BJ (cell line): ENCODE results near the gene STAP2. TPM values are rescaled to one million over a fixed set of nuclear protein-coding genes. Genes with fewer than 3 reads are reported as not detected.

ENCODE experiments used
- CTCF ChIA-PET: fragments of 350-600 bp; formaldehyde crosslinking; extraction: SDS; loops from one replicate; lab custom pipeline; 2021; ENCODE audit warnings: antibody characterized with exemption, inconsistent platforms; lab: Yijun Ruan, JAX
- POLR2A ChIA-PET: fragments of 300-600 bp; sonication (Branson Sonifier 250); formaldehyde crosslinking; extraction: SDS; loops from one replicate; lab custom pipeline; 2021; ENCODE audit warnings: antibody characterized with exemption; lab: Charles Lee
- DNase-seq: peaks from one replicate; pipeline ENCODE4 v3.0.0-alpha.2; 2011; ENCODE audit warnings: low read depth
- H3K27me3 ChIP-seq: 2 replicates; pipeline ENCODE4 v1.6.0; 2011; ENCODE audit warnings: low read length; ENCODE audit not compliant: control insufficient read depth, insufficient read depth
- H3K36me3 ChIP-seq: 2 replicates; pipeline ENCODE4 v1.5.1; 2011; ENCODE audit warnings: low read length; ENCODE audit not compliant: control insufficient read depth, insufficient read depth
- H3K4me3 ChIP-seq: 2 replicates; pipeline ENCODE4 v1.5.1; 2011; ENCODE audit warnings: low read depth, mild to moderate bottlenecking, control low read depth, low read length
- polyA plus RNA-seq: library from polyadenylated mRNA; depleted of rRNA; stranded (reverse); fragments of >200 nt; gene quantifications from 2 replicates; pipeline ENCODE4 v1.2.3, GENCODE V29; 2011
- TF ChIP-seq, protein P1 (sequence below): IDR thresholded peaks from 2 replicates; pipeline ENCODE4 v1.5.1; 2011; ENCODE audit warnings: low read depth, mild to moderate bottlenecking, control low read depth, inconsistent platforms, low read length, moderate library complexity; ENCODE audit not compliant: insufficient read depth

Gene STAP2
- polyA plus RNA-seq, 1 experiment = 7.8 TPM

DNA sequence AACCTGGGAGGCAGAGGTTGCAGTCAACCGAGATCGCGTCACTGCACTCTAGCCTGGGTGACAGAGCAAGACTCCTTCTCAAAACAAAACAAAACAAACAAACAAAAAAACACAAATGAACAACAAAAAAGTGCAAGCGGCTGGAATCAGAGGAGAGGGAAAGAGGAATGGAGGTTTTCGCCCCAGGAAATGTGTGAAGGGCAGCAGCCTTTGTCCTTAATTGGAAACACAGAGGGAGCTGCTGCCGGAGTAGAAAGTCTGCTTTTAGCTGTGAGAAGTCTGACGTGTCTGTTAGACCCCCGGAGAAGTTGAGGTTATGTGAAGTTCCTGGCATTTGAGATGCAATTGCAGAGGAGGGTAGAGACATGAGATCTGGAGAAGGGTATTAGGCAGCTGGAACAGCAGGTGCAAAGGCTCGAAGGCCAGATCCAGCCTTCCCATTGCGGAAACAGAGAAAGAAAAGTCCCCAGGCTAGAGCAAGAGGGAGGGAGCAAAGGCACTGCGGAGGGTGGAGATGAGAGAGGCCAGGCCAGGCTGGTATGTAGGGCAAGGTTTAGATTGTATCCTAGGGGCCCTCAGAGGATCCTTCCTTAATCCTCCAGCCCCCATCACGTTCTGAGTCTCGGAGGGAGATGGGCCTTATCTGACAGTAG lies 36.9 kb downstream of the STAP2 start:
- no peak for DNase-seq
- POLR2A ChIA-PET = no interaction called here
- TF ChIP-seq, protein P1, sequence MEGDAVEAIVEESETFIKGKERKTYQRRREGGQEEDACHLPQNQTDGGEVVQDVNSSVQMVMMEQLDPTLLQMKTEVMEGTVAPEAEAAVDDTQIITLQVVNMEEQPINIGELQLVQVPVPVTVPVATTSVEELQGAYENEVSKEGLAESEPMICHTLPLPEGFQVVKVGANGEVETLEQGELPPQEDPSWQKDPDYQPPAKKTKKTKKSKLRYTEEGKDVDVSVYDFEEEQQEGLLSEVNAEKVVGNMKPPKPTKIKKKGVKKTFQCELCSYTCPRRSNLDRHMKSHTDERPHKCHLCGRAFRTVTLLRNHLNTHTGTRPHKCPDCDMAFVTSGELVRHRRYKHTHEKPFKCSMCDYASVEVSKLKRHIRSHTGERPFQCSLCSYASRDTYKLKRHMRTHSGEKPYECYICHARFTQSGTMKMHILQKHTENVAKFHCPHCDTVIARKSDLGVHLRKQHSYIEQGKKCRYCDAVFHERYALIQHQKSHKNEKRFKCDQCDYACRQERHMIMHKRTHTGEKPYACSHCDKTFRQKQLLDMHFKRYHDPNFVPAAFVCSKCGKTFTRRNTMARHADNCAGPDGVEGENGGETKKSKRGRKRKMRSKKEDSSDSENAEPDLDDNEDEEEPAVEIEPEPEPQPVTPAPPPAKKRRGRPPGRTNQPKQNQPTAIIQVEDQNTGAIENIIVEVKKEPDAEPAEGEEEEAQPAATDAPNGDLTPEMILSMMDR = no peak

DNA sequence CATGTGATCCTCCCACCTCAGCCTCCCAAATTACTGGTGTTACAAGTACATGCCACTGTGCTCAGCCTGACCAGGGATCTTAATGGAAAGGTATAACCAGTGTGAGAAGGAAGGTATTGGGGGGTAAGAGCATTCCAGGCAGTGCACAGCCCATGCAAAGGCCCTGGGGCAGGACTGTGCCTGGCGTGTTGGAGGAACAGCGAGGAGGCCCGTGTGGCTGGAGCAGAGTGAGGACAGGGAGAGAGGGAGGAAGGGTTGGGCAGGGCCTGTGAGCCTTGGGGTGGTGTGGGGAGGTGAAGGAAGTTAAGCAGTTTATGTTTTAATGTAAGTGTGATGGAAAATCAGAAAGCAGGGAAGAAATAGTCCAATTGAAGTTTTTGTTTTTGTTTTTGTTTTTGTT lies 38.0 kb downstream of the STAP2 start:
- Histone ChIP-seq H3K27me3 (no peaks in the 10 kb centered on the region), H3K36me3 (no peaks in the 10 kb centered on the region), H3K4me3 (no peak overlapping the region)
- ChIA-PET POLR2A (no interaction called here), CTCF (no interaction called here)
- no peak for DNase-seq
- TF ChIP-seq, protein P1 = no peak

More for the DNA sequence above, 36.9 kb downstream of the STAP2 start:
- no peaks in the 10 kb centered on the region for H3K27me3 ChIP-seq
- H3K36me3 ChIP-seq = no peaks in the 10 kb centered on the region
- CTCF ChIA-PET = no interaction called here
- H3K4me3 ChIP-seq = no peak overlapping the region

GRCh38 chr19:4298810-4299550 lies 39.6 kb downstream of the STAP2 start:
- Histone ChIP-seq H3K27me3 (no peaks in the 10 kb centered on the region; the same call in 1 of the 2 replicates), H3K4me3 (no peak overlapping the region), H3K36me3 (no peaks in the 10 kb centered on the region)
- ChIA-PET CTCF (interaction anchor here (1.3 kb wide), 1 partner anchor 31 kb away, joined by 3 read pairs; no protein-coding TSS in a partner anchor), POLR2A (no interaction called here)
- DNase-seq = no peak
- TF ChIP-seq, protein P1 = no peak

DNA sequence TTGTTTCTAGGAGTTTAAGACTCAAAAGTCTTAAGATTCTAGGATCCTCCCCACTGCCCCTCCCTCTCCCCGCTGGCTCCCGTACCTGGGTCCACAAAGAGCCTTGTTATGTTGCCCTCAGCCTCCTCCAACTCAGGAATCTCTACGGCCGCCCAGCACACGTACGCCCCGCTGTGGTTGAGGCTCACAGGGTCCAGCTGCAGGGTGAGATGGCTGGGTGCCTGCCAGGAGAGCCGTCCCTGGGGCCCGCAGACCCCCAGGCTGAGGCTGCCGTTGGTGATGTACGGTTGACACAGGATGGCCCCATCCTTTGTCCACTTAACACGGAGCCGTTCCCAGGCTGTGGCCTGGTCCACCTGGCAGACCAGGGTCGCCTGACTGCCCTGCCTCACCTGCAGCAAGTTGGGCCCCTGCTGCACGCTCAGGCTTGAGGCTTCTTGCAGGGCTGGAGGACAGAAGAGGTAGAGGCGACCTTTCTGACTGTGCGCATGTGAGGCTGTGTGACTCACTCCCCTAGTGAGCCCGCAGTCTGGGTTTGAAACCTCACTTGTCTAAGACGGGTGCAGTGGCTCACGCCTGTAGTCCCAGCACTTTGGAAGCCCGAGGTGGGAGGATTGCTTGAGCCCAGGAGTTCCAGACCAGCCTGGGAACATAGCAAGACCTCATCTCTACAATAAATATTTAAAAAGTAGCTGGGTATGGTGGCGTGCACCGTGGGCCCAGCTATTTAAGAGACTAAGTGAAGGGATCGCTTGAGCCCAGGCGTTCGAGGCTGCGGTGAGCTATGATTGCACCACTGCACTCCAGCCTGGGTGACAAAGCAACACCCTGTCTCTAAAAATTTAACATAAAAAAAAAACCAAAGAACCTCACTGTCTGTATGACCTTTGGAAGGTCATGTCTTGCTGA lies 40.5 kb downstream of the STAP2 start:
- POLR2A ChIA-PET = no interaction called here
- H3K36me3 ChIP-seq = no peaks in the 10 kb centered on the region
- DNase-seq = no peak
- TF ChIP-seq, protein P1 = no peak
- CTCF ChIA-PET = interaction anchor here (1.3 kb wide), 1 partner anchor 30 kb away, joined by 3 read pairs; no protein-coding TSS in a partner anchor
- no peak overlapping the region for H3K4me3 ChIP-seq
- no peaks in the 10 kb centered on the region; the same call in 1 of the 2 replicates for H3K27me3 ChIP-seq
